Renal pelvis (tissue), 12 donors: ENCODE measurements around the gene ERCC2. TPM values are rescaled to one million over a fixed set of nuclear protein-coding genes. Genes with fewer than 3 reads are reported as not detected.
A peak's percentile ranks its signal among the peaks of the same experiment; 100 is the strongest.
"Not testable (repeated sequence)": the region's sequence is repeated elsewhere in the genome, so short reads cannot be mapped to it uniquely, and the experiment has no call there.

Experiments
- DNase-seq: peaks from one replicate; pipeline ENCODE4 v3.0.0-alpha.2; 2013
- long read RNA-seq, 16 experiments: transcript quantifications; one replicate each; lab custom pipeline, GENCODE V29; 2026
- polyA plus RNA-seq, 3 donors: library from polyadenylated mRNA; unstranded; fragments of 120-200 nt; gene quantifications; one replicate each; pipeline ENCODE4 v1.2.1, GENCODE V29; 2013; ENCODE audit not compliant: insufficient read length in 3 of 3

ERCC2 gene
- polyA plus RNA-seq: 10 to 100 TPM; 35.3 to 42.2 (median 40.8) TPM
- long read RNA-seq, donor 1, full-length matches to known transcripts: 1 of 1 reads
- long read RNA-seq, donor 1, partial matches to known transcripts: 0 of 1 reads
- long read RNA-seq, donor 1, other reads (novel, unspliced or antisense): 0 of 1 reads
- long read RNA-seq, donor 2, full-length matches to known transcripts: 2 of 2 reads
- long read RNA-seq, donor 2, partial matches to known transcripts: 0 of 2 reads
- long read RNA-seq, donor 2, other reads (novel, unspliced or antisense): 0 of 2 reads
- long read RNA-seq, donor 3: 0 reads
- long read RNA-seq, donor 4, full-length matches to known transcripts: 1 of 1 reads
- long read RNA-seq, donor 4, partial matches to known transcripts: 0 of 1 reads
- long read RNA-seq, donor 4, other reads (novel, unspliced or antisense): 0 of 1 reads
- long read RNA-seq, donor 5: 0 reads
- long read RNA-seq, donor 6, full-length matches to known transcripts: 3 of 3 reads
- long read RNA-seq, donor 6, partial matches to known transcripts: 0 of 3 reads
- long read RNA-seq, donor 6, other reads (novel, unspliced or antisense): 0 of 3 reads
- long read RNA-seq, donor 7, full-length matches to known transcripts: 1 of 1 reads
- long read RNA-seq, donor 7, partial matches to known transcripts: 0 of 1 reads
- long read RNA-seq, donor 7, other reads (novel, unspliced or antisense): 0 of 1 reads
- long read RNA-seq, donor 8, full-length matches to known transcripts: 1 of 1 reads
- long read RNA-seq, donor 8, partial matches to known transcripts: 0 of 1 reads
- long read RNA-seq, donor 8, other reads (novel, unspliced or antisense): 0 of 1 reads
- long read RNA-seq, donor 9, full-length matches to known transcripts: 3 of 3 reads
- long read RNA-seq, donor 9, partial matches to known transcripts: 0 of 3 reads
- long read RNA-seq, donor 9, other reads (novel, unspliced or antisense): 0 of 3 reads
- long read RNA-seq, donor 10, full-length matches to known transcripts: 4 of 4 reads
- long read RNA-seq, donor 10, partial matches to known transcripts: 0 of 4 reads
- long read RNA-seq, donor 10, other reads (novel, unspliced or antisense): 0 of 4 reads
- long read RNA-seq, donor 11, full-length matches to known transcripts: 3 of 3 reads
- long read RNA-seq, donor 11, partial matches to known transcripts: 0 of 3 reads
- long read RNA-seq, donor 11, other reads (novel, unspliced or antisense): 0 of 3 reads
- long read RNA-seq, donor 12, full-length matches to known transcripts: 8 of 8 reads
- long read RNA-seq, donor 12, partial matches to known transcripts: 0 of 8 reads
- long read RNA-seq, donor 12, other reads (novel, unspliced or antisense): 0 of 8 reads
- long read RNA-seq, donor 13, full-length matches to known transcripts: 4 of 4 reads
- long read RNA-seq, donor 13, partial matches to known transcripts: 0 of 4 reads
- long read RNA-seq, donor 13, other reads (novel, unspliced or antisense): 0 of 4 reads
- long read RNA-seq, donor 14: 0 reads
- long read RNA-seq, donor 15, full-length matches to known transcripts: 4 of 4 reads
- long read RNA-seq, donor 15, partial matches to known transcripts: 0 of 4 reads
- long read RNA-seq, donor 15, other reads (novel, unspliced or antisense): 0 of 4 reads
- long read RNA-seq, donor 16, full-length matches to known transcripts: 1 of 7 reads
- long read RNA-seq, donor 16, partial matches to known transcripts: 6 of 7 reads
- long read RNA-seq, donor 16, other reads (novel, unspliced or antisense): 0 of 7 reads

DNA sequence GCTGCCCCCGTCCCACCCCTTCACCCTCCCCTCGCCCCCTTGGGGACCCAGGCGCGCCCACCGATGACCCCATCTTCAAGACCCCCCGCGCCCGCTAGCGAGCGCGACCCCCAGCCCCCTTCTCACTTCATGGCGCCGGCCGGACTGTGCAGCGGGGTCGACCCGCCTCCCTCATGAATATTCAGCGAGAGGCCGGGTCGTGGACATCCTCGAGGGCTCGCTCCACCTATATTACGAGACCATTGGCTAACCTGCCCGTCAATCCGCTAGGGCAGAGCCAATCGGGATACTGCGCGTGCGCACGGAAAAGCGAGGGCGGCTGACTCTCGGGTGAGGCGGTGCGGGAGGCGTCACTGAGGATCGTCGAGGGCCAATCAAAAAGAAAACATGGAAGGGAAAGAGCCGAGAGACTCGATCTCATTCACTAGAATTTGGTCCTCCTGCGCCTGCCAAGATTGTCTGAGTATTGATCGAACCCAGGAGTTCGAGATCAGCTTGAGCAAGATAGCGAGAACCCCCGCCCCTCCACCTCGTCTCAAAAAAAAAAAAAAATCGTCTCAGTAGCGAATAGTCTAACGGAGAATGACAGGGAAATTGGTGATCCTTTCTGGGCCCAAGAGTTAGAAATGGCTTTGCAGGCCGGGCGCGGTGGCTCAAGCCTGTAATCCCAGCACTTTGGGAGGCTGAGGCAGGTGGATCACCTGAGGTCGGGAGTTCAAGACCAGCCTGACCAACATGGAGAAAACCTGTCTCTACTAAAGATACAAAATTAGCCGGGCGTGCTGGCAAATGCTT lies at the start of gene ERCC2:
TSS of gene ERCC2 (minus strand) at position 164 of the 795 bp plus-strand sequence. CDS start at position 131, 33 bp downstream.
- DNase-seq: peak; percentile 99

DNA sequence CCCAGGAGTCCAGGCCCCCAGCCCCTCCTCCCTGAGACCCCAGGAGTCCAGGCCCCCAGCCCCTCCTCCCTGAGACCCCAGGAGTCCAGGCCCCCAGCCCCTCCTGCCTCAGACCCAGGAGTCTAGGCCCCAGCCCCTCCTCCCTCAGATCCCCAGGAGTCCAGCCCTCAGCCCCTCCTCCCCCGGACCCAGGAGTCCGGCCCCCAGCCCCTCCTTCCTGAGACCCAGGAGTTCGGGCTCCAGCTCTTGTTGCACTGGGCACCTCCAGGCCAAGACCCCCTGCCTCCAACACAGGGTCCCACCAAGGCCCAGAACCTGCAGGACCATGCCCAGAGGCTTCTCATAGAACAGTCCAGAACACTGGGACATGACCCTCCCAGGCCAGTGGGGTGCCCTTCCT lies 49.5 kb upstream of the ERCC2 start:
- DNase-seq: no peak

DNA sequence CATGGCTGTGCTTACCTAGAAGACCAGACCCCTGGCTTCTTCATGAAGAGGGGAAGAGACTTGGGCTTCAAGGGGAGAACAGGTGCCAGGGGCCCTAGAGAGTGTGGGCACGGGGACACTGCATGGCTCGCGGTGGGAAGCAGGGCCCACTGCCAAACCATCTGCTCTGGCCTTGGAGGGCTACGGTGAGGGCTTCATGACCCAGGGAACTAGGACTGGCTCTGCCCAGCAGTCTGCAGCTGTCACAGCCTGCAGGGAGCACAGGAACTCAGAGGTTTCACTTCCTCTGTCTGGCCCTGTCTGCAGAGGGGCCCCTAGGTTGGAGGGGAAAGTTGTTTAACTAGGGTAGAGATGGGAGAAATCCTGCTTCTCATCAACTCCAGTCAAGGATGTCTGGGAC lies 49.0 kb upstream of the ERCC2 start:
- no peak for DNase-seq

DNA sequence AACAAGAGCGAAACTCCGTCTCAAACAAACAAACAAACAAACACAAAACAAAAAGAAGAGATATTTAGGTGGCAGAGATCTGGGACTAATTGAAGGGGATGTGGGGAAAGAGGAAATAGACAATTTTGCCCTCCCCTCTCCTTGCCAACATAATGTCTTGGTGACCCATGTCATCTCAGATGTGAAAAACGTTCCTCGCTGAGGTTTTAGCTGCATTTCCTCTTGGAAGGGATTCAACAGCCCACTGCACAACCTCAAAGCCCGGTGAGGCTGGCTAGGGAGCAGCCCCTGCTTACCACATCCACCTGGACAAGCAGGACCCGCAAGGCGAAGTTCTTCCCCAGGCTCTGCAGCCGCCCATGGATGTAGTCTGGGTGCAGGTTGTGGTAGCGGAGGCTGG lies 48.4 kb upstream of the ERCC2 start:
- no peak for DNase-seq

DNA sequence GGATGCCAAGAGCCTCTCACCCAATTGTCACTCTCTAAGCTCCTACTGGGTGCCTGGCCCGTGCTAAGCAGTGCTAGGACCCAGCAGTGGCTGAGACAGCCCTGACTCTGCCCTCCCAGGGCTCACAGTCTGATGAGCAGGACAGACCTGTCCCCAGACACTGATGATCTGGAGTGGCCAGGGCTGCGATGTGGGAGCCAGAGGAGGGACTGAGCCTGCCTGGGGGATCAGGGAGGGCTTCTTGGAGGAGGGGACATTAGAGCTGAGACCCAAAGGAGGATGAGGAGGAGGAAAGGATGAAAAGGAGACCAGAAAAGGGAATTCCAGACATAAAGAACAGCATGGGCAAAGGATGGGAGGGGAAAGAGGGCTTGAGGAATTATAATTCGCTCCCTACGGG lies 46.8 kb upstream of the ERCC2 start:
- DNase-seq: no peak

- DNase-seq: no peak
Observed at GRCh38 chr19:45414468-45414867, 44.1 kb upstream of the ERCC2 start.

GRCh38 chr19:45413497-45413896 lies 43.1 kb upstream of the ERCC2 start:
- no peak for DNase-seq

GRCh38 chr19:45410330-45410729 lies 40.0 kb upstream of the ERCC2 start:
- not testable (repeated sequence) for DNase-seq

- DNase-seq: no peak
Observed at GRCh38 chr19:45409557-45409920, 39.2 kb upstream of the ERCC2 start.

GRCh38 chr19:45408830-45409556 lies 38.6 kb upstream of the ERCC2 start:
- no peak for DNase-seq

- DNase-seq: no peak
Observed at GRCh38 chr19:45408121-45408520, 37.7 kb upstream of the ERCC2 start.

DNA sequence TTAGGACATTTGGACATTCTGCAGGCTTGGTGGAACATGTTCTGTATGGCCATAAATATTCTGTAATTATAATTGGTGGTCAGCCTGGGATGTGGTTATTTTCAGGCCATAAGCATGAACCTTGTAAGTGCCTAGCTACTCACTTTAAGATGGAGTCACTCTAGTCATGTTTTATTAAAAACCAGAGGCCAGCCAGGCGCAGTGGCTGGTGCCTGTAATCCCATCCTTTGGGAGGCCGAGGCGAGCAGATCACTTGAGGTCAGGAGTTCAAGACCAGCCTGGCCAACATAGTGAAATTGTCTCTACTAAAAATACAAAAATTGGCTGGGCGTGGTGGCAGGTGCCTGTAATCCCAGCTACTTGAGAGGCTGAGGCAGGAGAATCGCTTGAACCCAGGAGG lies 37.2 kb upstream of the ERCC2 start:
- DNase-seq: not testable (repeated sequence)

DNA sequence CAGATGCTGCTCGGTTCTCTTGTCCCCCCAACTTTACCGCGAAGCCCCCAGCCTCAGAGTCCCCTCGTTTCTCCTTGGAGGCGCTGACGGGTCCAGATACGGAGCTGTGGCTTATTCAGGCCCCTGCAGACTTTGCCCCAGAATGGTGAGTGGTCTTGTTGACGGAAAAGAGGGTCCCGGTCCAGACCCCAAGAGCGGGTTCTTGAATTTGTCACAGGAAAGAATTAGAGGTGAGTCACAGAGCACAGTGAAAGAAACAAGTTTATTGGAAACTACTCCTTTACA lies 36.7 kb upstream of the ERCC2 start:
- no peak for DNase-seq

- DNase-seq: peak; percentile 83
Observed at GRCh38 chr19:45406226-45407090, 36.1 kb upstream of the ERCC2 start, which contains the start of gene POLR1G. TSS of gene POLR1G (plus strand) at chr19:45406644. CDS start at chr19:45406697, 53 bp downstream.

DNA sequence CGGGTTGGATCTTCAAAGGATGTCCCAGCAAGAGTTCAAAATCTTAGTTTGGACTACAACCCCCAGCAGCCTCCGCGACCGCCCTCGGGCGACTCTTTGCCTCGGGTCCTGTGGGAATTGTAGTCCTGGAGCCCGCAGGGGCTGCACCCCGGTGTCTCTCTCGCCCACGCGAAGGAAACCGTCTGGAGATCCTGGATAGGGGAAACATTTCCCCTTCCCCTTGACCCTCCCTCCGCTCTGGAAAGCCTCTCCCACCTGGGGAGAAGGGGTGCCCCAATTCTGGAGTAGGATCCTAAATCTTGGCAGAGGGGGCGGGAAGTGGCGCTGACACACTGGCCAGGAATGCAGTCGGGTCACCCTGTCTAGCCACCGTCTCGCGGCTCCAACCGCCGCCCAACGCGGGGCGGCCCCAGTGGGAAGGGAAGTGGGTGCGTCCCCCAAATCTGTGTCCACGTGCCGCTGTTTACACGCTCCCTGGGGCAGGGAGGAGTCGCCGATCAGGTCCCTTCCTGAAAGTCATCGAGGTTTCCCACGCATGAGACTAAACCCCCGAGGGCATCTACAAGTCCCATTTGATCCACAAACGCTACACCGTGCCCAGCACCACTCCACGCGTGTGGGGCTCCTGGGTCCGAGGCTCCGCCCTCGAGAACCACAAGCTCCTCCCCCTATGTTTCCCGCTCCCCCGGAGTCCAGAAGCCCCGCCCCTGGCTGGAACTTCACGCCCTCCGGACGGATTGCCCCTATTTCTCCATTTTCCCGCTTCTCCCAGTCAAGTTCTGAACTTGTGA lies 35.3 kb upstream of the ERCC2 start:
- DNase-seq: peak; percentile 81

- DNase-seq: no peak
Observed at GRCh38 chr19:45404557-45405434, 34.4 kb upstream of the ERCC2 start, which contains the start of gene PPP1R13L. TSS of gene PPP1R13L (minus strand) at chr19:45405069. CDS start at chr19:45398318, 6,751 bp downstream.
